GM19438 (cell line): ENCODE measurements around the gene TIAM2.
"Not testable (repeated sequence)": the region's sequence is repeated elsewhere in the genome, so short reads cannot be mapped to it uniquely, and the experiment has no call there.

Experiments
- ATAC-seq: cut with Tn5 transposase; IDR thresholded peaks from one replicate; pipeline ENCODE4 v1.9.1; 2021; ENCODE audit warnings: low read depth; ENCODE audit not compliant: unreplicated experiment

The TIAM2 gene

DNA sequence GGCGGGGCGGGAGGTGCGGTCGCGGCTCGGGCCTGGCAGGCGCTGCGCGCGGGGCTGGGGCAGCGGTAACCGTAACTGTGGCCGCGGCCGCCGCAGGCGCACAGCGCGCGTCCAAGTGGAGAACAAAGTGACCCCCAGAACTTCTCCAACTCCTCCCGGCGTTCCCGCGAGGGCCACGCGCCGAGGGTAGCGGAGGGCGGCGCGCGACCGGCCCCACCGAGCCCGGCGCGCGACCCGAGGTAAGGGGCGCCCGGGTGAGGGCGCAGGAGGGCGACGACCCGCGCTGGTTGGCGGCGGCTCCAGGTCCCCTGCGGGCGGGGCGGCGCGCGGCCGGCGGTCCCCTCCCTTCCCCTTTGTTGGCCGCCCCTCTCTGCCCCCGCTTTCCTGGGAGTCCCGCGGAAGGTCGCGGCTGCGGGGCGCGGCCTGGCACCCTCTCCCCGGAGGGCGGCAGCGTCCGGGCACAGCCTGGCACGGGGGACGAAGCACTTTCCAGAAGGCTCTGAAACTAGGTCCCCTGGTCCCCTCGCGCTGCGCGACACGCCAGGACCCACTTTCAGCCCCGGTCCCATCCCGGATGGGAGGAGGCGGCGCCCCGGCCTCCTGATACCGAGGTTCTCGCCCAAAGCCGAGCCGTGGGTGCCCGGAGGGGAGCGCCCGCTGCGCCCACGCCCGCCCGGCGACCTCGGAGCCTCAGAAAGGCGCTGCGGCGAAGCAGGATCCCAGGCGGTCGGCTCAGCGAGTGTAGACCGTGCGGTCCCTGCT is at the start of gene TIAM2:
TIAM2 (plus strand) TSS at position 62 of the 762 bp plus-strand sequence. CDS start 133,909 bp downstream, outside the sequence.
- no peak for ATAC-seq

DNA sequence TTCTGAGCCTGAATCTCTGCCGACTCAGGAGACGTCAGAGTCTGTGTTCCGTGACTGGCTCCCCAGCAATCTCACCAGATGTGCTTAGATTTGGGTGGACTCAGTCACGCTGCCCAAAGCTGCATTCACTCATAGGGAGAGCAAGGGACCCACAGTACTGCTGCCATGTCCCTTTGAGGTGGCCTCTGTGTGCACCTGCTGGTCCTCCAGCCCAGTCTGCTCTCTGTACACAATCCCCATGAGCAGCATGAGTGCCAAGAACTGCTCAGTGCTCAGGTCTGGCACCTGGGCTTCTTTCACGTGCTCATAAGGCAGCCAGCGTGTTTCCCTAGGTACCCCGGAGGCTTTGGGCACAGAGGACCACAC is 44.2 kb upstream of the TIAM2 start:
- ATAC-seq: no peak

DNA sequence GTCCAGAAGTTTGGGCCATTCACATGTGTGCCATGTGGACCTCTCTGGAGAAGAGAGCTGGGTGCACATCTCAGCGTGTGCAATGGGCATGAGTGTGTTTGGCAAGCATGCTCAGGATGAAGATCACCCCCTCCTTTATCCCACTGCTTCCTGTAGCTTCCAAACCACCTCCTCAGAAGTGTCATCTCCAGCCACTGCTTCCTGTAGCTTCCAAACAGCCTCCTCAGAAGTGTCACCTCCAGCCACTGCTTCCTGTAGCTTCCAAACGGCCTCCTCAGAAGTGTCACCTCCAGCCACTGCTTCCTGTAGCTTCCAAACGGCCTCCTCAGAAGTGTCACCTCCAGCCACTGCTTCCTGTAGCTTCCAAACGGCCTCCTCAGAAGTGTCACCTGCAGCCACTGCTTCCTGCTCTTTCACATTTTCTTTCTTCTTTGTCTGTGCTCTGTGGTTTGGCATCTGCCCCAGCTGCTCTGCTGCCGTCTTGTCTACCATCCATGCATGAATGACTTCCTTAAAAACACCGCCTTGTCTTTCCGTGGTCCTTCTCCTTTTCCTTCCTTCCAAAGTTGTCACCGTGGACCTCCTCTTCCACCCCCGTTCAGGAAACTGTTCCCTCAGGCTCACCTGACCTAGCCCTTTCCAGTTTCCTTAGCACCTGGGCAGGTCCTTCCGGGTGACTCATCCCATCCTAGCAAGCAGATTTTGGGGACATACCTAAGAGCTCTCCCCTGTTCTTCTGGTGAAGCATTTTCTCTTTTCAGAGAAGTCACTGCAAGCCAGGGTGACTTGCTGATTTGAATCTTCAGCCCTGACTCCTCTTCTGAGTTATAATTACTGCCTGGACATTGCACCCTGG is 43.5 kb upstream of the TIAM2 start:
- peak; percentile 78 for ATAC-seq

DNA sequence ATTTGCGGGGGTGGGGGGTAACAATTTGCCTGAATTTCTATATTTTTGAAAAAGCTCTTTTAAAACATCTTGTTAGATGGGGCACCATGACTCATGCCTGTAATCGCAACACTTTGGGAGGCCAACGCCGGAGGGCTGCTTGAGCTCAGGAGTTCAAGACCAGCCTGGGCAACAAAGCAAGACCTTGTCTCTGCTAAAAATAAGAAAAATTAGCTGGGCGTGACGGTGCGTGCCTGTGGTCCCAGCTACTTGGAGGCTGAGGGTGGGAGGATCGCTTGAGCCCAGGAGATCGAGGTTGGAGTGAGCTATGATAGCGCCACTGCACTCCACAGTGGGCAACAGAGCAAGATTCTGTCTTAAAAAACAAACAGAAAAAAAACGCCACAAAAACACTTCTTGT is 41.5 kb upstream of the TIAM2 start:
- ATAC-seq: no peak

DNA sequence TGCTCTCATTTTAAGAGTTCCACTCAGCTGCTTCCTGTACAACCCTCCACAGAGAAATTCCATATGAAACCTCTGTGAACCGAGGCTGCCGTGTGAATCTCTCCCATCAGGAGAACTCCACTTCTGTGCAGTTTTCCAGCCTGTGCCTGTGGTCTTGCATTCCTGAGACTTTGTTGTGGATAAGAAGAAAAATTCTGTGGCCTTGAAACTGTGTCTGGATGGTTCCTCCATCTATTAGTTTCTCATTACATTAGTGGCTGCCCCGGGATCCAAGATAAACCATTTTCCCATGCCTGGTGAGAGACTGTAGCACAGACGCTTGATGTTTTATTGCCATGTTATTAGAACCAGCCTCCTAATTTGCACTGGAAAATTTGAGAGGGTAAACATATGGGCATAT is 40.8 kb upstream of the TIAM2 start:
- no peak for ATAC-seq

DNA sequence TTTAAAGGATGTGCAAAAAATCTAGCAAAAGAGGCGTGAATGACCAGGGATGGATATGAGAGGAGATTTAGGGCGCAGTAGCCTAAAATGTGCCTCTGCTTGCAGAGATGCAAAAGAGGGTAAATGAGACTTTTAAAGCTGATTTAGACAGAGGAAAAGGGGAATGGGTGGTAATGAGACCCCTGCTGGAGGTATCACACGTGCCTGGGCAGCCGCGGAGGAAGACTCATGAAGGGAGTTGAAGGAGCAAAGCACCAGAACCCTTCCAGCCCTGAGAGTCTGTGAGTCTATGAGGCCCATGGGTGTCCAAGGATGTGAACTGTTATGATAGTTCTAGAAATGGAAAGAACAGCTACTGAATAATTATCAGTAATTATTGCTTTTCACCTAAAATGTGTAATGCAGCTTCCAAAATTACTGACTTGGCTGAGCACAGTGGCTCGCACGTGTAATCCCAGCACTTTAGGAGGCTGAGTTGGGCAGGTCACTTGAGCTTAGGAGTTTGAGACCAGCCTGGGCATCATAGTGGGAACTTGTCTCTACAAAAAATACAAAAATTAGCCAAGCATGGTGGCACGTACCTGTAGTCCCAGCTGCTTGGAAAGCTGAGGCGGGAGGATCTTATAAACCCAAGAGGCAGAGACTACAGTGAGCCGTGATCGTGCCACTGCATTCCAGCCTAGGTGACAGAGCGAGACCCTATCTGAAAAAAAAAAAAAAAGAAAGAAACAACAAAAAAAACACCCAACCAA is 38.2 kb upstream of the TIAM2 start:
- no peak for ATAC-seq

DNA sequence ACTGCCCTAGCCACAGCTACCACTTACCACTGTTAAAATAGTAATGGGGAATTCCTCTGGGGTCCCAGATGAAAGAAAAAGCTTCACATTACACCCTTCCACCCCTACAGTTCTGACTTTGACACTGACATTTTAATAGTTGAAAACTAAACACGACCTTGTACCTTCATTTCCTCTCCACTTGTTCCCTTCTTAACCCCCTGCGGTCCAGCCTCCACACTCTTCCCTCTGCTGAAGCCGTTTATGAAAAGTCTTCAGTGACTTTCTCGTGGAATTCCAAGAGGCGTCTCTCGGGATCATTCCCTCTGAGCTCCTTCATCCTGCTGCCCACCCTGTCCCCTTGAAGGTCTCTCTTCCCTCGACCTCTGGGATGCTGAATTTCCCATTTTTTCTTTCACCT is 36.6 kb upstream of the TIAM2 start:
- no peak for ATAC-seq

DNA sequence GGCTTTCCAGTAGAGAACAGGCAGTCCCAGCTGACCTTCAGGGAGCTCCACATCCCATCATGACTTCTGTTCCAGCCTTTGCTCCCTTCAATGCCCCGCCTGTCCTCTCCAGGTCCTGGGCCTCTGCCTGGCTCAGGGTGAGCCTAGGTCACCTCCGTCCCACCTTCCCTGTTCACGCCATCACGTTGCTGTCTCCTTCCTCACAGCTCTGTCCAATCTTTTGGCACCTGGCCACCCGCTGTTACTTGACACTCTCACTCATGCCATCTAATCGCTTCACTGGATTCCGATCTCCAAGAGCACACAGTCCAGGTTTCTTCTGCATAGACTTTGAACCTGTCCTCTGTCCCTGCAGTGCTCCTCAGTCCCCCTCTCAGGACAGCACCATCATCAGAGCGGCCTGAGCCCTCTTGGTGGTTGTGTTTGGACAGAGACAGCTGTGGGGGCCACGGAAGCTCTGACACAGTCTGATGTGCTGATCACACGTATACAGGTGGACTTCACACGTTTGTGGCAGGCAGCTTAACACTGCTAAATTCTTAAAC is 34.7 kb upstream of the TIAM2 start:
- ATAC-seq: no peak

DNA sequence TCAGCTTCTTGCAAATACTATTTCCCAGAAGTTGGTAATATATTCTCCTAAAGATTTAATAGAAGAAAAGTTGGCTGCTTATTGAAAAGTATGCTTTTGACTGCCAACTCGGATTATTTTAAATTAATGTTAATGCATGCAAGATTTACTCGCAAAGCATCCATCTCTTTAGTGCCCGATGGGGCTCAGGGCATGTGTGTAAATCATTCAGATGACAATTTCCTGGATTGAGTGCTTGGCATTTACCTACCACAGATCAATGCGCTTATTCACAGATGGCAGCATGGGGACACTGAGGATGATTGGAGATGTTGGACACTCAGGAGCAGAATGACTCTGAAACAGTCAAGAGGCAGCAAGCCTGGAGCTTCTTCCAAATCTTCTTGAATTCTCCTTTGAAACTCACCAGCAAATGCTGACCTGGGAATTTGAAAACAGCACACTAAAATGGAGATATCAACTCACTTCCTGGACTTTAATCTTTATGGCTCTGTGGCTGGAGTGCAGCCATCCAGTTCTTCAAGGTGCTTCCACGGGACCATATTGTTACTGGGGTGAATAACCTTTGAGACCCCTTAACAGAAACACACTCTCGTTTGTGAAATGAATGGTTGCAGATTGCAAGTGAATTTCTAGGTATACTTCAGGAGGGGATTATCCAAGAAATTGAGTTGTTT is 34.1 kb upstream of the TIAM2 start:
- no peak for ATAC-seq

DNA sequence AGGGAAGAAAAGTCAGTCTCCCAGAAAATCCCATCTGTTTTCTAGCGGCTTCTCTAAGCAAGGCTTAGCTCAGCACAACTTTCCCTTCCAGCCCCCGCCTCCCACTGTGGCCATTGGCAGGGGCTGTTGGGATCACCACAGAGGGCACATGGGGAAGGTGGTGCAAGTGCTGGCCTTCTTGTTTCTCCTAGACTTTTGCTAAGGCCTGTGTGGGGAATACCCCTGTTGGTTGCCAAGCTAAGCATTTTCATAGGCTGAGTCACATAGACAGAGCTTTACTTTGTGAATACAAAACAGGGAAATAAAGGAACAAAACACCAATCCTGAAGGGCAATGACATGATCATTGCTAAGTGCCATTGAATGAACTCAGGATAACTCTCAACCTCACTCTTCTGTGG is 32.4 kb upstream of the TIAM2 start:
- ATAC-seq: no peak

DNA sequence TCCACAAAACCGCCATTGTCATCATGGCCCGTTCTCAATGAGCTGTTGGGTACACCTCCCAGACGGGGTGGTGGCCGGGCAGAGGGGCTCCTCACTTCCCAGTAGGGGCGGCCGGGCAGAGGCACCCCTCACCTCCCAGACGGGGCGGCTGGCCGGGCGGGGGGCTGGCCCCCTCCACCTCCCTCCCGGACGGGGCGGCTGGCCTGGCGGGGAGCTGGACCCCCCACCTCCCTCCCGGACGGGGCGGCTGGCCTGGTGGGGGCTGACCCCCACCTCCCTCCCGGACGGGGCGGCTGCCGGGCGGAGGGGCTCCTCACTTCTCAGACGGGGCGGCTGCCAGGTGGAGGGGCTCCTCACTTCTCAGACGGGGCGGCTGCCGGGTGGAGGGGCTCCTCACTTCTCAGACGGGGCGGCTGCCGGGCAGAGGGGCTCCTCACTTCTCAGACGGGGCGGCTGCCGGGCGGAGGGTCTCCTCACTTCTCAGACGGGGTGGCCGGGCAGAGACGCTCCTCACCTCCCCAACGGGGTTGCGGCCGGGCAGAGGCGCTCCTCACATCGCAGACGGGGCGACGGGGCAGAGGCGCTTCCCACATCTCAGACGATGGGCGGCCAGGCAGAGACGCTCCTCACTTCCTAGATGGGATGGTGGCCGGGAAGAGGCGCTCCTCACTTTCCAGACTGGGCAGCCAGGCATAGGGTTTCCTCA is 28.9 kb upstream of the TIAM2 start:
- ATAC-seq: not testable (repeated sequence)

DNA sequence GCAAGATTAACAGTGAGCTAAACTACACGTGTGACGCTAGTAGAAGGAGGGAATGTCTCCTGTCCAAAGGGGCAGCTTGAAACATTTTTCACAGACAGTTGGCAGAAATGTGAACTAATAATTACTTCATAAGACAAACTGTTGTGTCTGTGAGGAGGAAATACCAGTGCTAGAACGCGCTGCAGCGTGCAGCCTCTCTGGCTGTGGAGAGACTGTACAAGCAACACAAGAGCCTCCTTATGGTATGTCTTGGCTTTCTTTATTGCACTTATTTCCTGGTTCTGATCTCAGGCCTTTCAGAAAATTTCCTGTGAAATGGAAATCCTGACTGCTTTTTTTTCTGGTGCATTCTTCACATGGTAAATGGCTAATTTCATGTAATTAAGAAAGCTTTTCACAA is 25.3 kb upstream of the TIAM2 start:
- ATAC-seq: no peak

DNA sequence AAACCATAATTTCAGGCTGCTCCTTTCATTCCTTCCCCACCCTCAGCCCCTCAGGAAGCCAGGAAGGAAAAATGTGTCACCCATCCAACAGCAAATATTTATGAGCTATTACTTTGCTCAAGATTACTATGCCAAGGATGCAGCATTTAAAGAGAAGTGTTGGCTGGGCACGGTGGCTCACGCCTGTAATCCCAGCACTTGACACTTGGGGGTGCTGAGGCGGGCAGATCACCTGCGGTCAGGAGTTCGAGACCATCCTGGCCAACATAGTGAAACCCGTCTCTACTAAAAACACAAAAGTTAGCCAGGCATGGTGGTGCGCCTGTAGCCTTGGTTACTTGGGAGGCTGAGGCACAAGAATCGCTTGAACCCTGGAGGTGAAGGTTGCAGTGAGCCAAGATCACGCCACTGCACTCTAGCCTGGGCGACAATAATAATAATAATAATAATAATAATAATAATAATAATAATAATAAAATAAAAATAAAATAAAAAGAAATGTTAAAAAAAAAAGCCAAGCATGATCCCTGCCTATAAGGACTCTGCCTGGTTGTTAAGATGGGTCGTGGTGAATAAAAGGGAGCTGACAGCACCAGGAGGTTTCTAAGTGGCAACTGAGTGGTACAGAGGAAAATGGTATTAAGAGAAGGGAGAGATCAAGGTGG is 20.5 kb upstream of the TIAM2 start:
- no peak for ATAC-seq

DNA sequence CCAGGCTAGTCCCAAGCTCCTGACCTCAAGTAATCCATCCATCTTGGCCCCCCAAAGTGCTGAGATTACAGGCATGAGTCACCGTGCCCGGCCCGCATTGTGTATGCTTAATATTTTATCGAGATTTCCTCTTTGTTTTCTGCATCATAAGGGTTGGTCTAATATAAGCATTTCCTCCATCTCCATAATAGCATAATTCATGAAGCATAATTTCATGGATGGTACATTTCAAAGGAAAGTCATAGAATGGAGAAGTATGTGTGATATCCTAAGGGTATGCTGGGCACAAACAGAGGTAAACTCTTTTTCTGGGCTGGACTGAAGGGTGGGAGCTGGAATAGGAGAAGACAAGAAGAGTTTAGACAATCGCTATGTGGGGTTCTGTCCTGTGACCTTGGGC is 17.5 kb upstream of the TIAM2 start:
- ATAC-seq: no peak

DNA sequence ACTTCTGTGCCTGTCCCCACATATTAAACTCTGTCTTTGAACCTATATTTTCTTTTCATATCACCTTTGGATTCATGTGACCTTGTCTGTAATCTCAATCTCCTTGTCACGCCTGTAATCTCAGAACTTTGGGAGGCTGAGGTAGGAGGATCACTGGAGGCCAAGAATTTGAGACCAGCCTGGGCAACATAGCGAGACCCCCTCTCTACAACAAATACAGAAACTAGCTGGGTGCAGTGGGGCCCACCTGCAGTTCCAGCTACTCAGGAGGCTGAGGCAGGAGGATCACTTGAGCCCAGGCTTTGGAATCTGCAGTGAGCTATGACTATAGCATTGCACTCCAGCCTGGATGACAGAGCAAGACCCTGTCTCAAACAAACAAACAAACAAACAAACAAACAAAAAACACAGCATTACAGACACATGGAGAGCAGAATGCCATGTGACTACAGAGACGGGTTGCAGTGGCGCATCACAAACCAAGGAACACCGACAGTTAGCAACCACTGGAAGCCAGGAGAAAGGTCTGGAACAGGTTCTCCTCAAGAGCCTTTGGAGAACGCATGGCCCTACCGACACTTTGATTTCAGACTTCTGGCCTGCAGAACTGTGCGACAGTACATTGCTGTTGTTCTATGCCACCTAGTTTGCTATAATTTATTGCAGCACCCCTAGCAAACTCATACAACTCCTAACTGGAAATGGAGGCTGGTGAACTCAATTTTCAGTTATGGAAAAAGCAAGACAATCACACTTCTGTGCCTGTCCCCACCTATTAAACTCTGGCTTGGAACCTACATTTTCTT is 14.6 kb upstream of the TIAM2 start:
- no peak for ATAC-seq

DNA sequence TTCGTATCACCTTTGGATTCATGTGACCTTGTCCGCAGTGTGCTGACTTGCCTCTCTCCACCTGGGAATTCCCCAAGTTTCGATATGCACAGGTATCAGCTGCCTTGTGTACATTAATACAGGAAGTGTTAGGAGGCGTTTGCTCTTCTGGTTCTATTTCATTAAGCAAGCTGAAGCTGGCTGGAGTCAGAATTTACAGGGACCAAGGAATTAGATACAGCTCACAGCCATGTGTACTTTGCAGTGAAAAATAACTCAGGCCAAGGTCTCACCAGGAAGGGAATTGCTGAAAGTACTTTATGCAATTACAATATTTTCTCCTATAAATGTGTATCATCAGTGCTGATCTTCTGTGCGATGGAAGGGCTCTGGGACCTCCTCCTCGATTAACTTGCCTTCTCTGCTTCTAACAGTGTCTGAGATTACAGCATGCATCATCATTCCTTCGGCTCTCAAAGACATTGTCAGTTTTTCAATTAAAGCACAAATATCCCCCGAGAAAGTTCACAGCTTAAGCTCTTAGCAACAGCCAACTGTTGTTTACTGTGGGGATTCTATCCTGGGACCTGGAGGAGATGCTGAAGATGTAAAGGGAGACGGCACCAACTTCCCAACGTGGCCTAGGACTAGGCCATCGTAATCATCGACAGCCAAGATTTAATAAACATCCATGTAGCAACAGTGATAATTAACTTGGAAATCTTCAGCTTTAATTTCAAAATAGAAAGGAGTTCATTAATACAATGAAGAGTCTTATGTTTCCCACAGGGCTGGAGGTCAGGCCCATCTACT is 13.8 kb upstream of the TIAM2 start:
- ATAC-seq: no peak

DNA sequence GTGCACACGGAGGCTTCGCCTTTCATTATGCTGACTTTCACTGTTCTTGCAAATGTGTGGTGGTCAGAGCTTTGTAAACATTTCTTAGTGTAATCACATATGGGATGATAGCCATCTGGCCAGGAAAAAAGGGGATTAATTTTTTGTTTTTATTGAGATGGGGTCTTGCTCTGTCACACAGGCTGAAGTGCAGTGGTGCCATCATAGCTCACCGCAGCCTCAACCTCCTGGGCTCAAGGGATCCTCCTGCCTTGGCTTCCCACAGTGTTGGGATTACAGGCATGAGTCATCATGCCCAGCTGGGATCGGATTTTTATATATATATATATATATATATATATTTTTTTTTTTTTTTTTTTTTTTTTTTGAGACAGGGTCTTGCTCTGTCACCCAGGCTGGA is 11.0 kb upstream of the TIAM2 start:
- no peak for ATAC-seq

DNA sequence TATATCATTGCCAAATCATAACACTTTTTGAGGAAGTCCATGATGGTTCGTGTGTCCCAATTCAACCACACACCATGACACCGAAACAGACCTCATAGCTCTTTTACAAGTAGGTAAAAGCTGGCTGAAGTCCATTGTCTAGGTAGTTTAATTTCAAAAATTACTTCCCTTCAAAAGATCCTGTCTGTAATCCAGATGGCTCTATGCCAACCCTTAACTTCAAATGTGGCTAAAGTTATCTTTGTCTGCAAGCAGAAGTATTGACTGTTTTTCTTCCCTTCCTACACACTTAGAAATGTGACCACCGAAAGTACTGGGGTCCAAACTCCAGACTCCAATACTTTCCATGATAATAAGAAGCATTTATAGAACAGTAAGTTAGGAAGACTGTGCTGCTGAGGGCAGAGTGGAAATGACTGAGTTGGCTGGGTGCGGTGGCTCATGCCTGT is 8.3 kb upstream of the TIAM2 start:
- no peak for ATAC-seq
